Fibroblast of lung (primary cell): Measurements from ENCODE around the gene FAM90A26. TPM values are rescaled to one million over a fixed set of nuclear protein-coding genes. Genes with fewer than 3 reads are reported as not detected.
"Not testable (repeated sequence)": the region's sequence is repeated elsewhere in the genome, so short reads cannot be mapped to it uniquely, and the experiment has no call there.

Experiments
- DNase-seq, 2 donors: peaks; one replicate each; pipeline versions ENCODE4 v3.0.0 to v3.0.0-alpha.2; 2010; ENCODE audit warnings: low read depth in 2 of 2
- H2AFZ ChIP-seq: 2 replicates; pipeline ENCODE4 v1.5.1; 2012; ENCODE audit warnings: low read length, control low read depth, inconsistent platforms
- H3K27ac ChIP-seq: 2 replicates; pipeline ENCODE4 v1.5.1; 2011; ENCODE audit warnings: low read length, control low read depth; ENCODE audit not compliant: insufficient read depth
- H3K27me3 ChIP-seq: 2 replicates; pipeline ENCODE4 v1.5.1; 2011; ENCODE audit warnings: mild to moderate bottlenecking, low read length; ENCODE audit not compliant: control insufficient read depth, insufficient read depth
- H3K36me3 ChIP-seq: 2 replicates; pipeline ENCODE4 v1.5.1; 2011; ENCODE audit warnings: low read length; ENCODE audit not compliant: control insufficient read depth, insufficient read depth
- H3K4me1 ChIP-seq: 2 replicates; pipeline ENCODE4 v1.5.1; 2011; ENCODE audit warnings: low read length; ENCODE audit not compliant: control insufficient read depth, insufficient read depth; ENCODE audit errors: extremely low read depth
- H3K4me2 ChIP-seq: 2 replicates; pipeline ENCODE4 v1.5.1; 2011; ENCODE audit warnings: low read length, control low read depth; ENCODE audit not compliant: insufficient read depth; ENCODE audit errors: extremely low read depth
- H3K4me3 ChIP-seq, 4 experiments: fragments of 200-600 bp in 1 of 4; sonication (generic) in 1 of 4; replicated peaks in 1 of 4; 2 replicates each; pipeline ENCODE4 v1.5.1; 2011 to 2016; ENCODE audit warnings: low read length in 4 of 4, low read depth in 3 of 4, mild to moderate bottlenecking in 3 of 4, control low read depth in 2 of 4, inconsistent platforms in 1 of 4, mixed read lengths in 1 of 4; ENCODE audit not compliant: insufficient read depth in 1 of 4; ENCODE audit errors: control extremely low read depth in 1 of 4
- H3K79me2 ChIP-seq: 2 replicates; pipeline ENCODE4 v1.5.1; 2012; ENCODE audit warnings: mild to moderate bottlenecking, low read length, inconsistent platforms; ENCODE audit not compliant: control insufficient read depth, insufficient read depth
- H3K9ac ChIP-seq: 2 replicates; pipeline ENCODE4 v1.5.1; 2011; ENCODE audit warnings: mild to moderate bottlenecking, low read length, control low read depth; ENCODE audit not compliant: insufficient read depth
- H3K9me3 ChIP-seq: 2 replicates; pipeline ENCODE4 v1.5.1; 2012; ENCODE audit warnings: low read depth, low read length; ENCODE audit not compliant: control insufficient read depth, insufficient read depth
- H4K20me1 ChIP-seq: 2 replicates; pipeline ENCODE4 v1.5.1; 2011; ENCODE audit warnings: low read length; ENCODE audit not compliant: control insufficient read depth, insufficient read depth; ENCODE audit errors: extremely low read depth
- CTCF ChIP-seq, 2 donors: IDR thresholded peaks in 1 of 2; conservative IDR thresholded peaks in 1 of 2; 1 replicate in 1 of 2; 2 replicates in 1 of 2; pipeline ENCODE4 v1.5.1; 2011 to 2012; ENCODE audit warnings: low read length in 2 of 2, control low read depth in 1 of 2, inconsistent platforms in 1 of 2, low read depth in 1 of 2, mild to moderate bottlenecking in 1 of 2
- EZH2 ChIP-seq: IDR thresholded peaks from 2 replicates; pipeline ENCODE4 v1.5.1; 2012; ENCODE audit warnings: low read length, control low read depth, mild to moderate bottlenecking; ENCODE audit errors: missing control alignments
- polyA plus RNA-seq, 2 donors: library from polyadenylated mRNA; depleted of rRNA in 1 of 2; stranded (reverse) in 1 of 2; unstranded in 1 of 2; fragments of >200 nt; gene quantifications; 2 replicates each; pipeline ENCODE4 v1.2.1, GENCODE V29; 2011 to 2012; ENCODE audit warnings: missing spikeins in 1 of 2
- total RNA-seq: library from RNA; depleted of rRNA; stranded (reverse); fragments of >200 nt; gene quantifications from 2 replicates; pipeline ENCODE4 v1.2.1, GENCODE V29; 2014

The FAM90A26 gene
- total and polyA plus RNA-seq, 2 donors (not counting 1 experiment from before 2014, with no cell fraction given), result not detected

GRCh38 chr4:9143421-9144080 is 26.7 kb upstream of the FAM90A26 start:
- Histone ChIP-seq H3K9me3 (no peaks in the 10 kb centered on the region), H3K27me3 (no peaks in the 10 kb centered on the region), H3K4me3 (no peak overlapping the region), H3K4me1 (no peaks in the 10 kb centered on the region), H3K9ac (no peak overlapping the region), H3K79me2 (no peaks in the 10 kb centered on the region), H3K27ac (no peak overlapping the region), H4K20me1 (no peaks in the 10 kb centered on the region), H3K4me2 (no peak overlapping the region), H3K36me3 (no peaks in the 10 kb centered on the region), H2AFZ (no peak overlapping the region)
- no peak for DNase-seq
- TF ChIP-seq CTCF (conservative IDR thresholded peaks at IDR 0.05 in 1 of 2, IDR thresholded peaks at IDR 0.05 in 1 of 2; ENCODE audit: low read depth in 1 of 2, low read length in 2 of 2) (no peak), EZH2 (no peak)

GRCh38 chr4:9146967-9147366 is 23.2 kb upstream of the FAM90A26 start:
- Histone ChIP-seq H2AFZ (no peak overlapping the region), H3K36me3 (no peaks in the 10 kb centered on the region), H3K27ac (no peak overlapping the region), H3K79me2 (no peaks in the 10 kb centered on the region), H3K4me3 (no peak overlapping the region), H3K9me3 (no peaks in the 10 kb centered on the region), H3K27me3 (no peaks in the 10 kb centered on the region), H4K20me1 (no peaks in the 10 kb centered on the region), H3K4me2 (no peak overlapping the region), H3K4me1 (no peaks in the 10 kb centered on the region), H3K9ac (no peak overlapping the region)
- TF ChIP-seq EZH2, result no peak
- TF ChIP-seq CTCF (conservative IDR thresholded peaks at IDR 0.05 in 1 of 2, IDR thresholded peaks at IDR 0.05 in 1 of 2; ENCODE audit: low read depth in 1 of 2, low read length in 2 of 2), result no peak
- DNase-seq, result no peak

- not testable (repeated sequence) for H4K20me1 ChIP-seq, H3K36me3 ChIP-seq, H3K9me3 ChIP-seq, H3K27me3 ChIP-seq, H2AFZ ChIP-seq, H3K79me2 ChIP-seq, H3K4me3 ChIP-seq, H3K9ac ChIP-seq, DNase-seq, H3K4me2 ChIP-seq, H3K4me1 ChIP-seq, H3K27ac ChIP-seq
Observed at GRCh38 chr4:9147368-9147767, 22.8 kb upstream of the FAM90A26 start.
